DMS79 (cell line): ENCODE measurements around the gene CUX1.
"Not testable (repeated sequence)": the region's sequence is repeated elsewhere in the genome, so short reads cannot be mapped to it uniquely, and the experiment has no call there.

Source experiments
- DNase-seq: peaks from one replicate; lab custom pipeline; 2025; lab: John Stamatoyannopoulos, UW

Gene CUX1

DNA sequence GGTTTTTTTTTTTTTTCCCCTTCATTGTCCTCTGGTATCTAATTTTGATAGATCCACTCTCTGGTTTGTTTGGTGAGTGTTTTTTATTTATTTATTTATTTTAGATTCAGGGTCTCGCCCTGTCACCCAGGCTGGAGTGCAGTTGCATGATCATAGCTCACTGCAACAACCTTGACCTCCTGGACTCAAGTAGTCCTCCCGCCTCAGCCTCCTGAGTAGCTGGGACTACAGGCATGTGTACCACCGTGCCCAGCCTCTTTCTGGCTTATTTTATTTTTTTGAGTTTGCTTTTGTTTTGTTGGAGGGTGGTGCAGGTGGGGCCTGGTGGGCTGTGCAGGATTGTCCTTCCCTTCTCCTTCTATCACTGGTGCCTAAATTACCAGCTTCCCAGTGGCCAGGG is 282.0 kb downstream of the CUX1 start:
- DNase-seq, result no peak

DNA sequence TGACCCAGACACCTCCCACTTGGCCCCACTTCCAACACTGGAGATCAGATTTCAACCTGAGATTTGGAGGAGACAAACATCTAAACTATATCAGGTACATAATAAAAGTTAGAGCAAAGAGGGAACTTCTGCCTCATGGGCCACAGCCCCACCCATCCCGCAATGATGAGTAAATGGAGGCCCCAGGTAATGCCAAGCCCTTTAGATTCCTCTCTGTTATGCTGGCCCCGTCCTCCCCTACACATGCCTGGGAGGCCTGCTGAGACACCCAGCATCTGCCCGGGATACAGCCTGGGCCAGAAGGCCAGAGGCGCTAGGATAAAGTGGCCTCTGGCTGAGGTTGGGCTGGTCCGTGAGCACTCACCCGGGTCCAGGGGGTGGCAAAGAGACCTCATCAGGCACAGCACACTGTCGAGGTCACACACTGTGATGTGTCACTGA is 283.7 kb downstream of the CUX1 start:
- no peak for DNase-seq

DNA sequence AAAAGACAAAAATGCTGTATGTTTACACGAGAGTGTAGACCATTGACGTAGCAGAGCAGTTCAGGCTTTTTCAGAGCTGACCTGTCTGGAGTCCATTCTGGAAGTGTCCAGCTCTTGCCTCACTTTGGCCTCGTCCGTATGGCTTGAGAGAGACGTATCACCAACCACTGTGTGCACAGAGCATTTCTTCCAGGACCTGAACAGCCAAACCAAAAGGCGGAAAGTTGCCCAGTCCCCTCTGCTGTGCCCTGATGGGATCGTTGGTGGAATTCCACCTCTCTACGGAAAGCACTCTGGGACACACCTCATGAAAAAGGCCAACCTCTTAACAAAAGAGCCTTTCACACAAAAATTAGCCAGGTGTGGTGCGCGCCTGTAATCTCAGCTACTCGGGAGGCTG is 284.5 kb downstream of the CUX1 start:
- DNase-seq, result no peak

DNA sequence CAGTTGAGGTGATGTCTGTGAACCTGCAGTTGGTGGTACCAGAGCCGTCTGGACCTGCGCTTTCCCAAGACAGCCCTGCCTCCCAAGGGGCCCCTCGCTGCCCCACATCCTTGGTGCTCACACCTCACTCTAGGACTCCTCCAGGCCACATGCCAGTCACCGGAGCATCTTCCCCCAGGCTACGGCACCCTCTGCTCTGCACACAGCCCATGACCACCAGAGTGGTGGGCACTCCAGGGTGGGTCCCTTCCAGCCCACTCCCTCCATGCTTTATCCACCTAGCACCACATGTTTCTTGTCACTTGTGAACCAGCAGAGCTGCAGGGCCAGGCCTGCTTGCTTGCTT is 285.6 kb downstream of the CUX1 start:
- no peak for DNase-seq

DNA sequence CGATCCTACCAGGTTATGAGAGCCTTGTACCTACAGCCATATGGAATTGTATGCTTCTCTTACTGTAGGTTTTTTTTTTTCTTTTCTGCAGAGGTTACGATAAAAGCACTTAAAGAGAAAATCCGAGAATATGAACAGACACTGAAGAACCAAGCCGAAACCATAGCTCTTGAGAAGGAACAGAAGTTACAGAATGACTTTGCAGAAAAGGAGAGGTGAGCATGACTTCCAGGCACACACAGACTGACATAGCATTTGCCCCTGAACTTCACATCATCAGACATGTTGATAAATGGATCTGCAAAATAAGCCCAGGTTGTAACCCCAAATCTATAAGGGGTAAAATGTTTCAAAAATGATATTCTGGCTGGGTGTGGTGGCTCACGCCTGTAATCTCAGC is 286.8 kb downstream of the CUX1 start:
- DNase-seq, result no peak

DNA sequence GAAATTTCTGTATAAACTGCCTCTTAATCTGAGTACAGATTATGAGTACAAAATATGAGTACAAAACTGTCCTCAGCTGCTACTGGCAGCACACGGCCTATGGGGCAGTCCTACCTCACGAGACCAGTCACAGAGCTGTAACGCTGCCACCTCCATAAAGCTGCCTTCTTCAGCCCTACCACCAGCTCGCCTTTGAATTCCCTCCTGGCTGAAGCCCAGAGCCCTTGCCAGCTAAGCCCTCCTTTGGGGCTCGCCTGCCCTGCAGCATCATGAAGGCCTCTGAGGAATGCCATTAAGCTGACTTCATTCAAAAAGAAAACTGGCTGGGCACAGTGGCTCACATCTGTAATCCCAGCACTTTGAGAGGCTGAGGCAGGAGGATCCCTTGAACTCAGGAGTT is 289.2 kb downstream of the CUX1 start:
- no peak for DNase-seq

DNA sequence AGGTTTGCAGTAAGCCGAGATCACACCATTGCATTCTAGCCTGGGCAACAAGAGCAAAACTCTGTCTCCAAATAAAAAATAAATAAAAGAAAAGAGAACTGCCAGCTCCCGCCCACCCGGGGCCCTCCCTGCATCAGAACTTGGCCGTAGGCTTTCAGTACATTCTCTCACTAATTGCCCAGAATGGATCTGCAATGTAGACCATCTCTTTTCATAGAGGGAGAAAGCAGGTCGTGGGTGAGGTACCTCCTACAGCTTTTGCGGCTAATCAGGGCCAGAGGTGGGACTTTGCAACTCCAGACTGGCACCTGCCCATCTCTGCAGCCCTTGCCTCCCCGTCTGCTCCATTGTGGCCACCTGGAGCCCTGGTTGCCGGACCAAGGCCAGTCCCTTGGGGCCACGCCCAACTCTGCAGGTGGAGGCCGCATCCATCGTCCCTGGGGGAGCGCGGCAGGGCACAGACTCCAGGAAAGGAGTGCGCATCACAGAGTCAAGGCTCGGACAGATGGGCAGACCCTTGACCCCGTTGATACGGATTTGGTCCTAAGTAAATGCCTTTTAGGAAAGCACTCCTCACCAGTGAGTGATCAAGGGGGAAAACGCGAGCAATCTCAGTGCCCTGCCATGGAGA is 290.2 kb downstream of the CUX1 start:
- DNase-seq, result no peak

DNA sequence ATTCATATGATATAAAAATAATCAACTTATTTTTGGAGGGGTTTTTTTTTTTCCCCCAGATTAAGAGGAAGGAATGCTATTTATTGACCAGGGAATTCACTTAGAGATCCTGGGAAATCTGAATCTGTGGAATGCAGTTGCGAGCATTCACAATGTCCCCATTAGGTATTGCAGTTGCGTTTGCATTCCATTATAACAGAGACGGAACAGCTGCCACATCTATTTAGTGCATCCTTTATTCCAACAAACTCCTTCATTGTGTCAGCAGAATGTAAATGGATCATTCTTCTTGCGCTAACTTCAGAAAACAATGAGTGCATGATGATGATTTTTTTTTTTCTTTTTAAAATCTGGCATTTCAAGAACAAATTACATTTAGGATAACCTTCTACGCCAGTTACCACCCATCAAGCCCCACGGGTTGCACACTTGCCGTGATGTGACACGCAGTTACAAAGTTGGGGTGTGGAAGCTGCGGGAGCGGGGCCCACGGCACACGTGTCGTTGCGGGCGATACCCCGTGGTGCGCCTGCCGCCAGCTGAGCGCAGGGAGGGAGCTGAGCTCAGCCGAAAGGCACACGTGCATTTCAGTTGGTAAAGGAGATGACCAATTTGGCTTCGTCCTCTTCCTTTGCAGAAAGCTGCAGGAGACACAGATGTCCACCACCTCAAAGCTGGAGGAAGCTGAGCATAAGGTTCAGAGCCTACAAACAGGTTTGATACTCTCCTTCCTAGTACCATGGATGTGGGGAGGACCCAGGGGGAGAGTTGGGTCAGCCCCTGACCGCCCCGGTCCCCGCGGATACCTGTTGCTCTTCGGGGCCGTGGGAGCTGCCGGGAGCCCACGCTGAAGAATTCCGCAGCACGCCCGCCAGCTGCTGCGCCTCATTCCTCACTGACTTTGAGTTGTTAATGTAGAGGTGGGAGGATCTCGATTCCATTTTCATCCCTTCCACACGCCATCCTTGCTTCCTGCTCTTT is 293.9 kb downstream of the CUX1 start:
- DNase-seq, result no peak

DNA sequence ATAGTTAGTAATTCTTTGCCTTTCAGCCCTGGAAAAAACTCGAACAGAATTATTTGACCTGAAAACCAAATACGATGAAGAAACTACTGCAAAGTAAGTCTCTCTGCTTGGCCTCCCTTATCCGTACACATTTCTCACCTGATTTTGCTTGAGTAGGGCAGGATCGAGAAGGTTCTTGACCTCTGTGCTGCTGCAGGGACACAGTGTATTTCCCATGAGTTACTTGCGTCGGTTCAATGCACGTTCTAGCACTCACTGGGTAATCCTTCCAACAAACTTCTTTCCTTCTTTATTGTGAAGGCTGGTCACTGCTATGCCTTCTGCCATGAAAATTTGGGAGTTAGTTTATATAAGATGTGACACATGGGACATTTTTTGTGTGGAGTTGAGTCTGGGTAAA is 297.8 kb downstream of the CUX1 start:
- no peak for DNase-seq

DNA sequence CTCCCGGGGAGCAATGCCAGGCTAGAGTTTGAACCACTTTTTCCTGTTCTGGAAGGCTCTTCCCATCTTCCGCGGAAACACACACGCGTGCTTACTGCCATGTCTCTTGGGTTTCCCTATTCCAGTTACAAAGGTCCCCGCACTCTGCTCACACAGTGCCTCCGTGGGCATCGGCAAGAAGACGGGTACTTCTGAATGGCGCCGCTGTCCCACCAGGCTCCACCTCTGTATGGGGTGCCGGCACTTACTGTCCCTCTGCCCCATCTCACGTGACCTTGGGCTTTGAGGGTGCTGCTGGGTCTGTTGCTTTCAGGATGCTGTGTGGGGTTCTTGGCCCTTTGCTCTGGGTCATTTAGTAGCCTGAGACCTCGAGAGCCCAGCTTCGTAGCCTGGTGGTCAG is 298.5 kb downstream of the CUX1 start:
- DNase-seq, result no peak

DNA sequence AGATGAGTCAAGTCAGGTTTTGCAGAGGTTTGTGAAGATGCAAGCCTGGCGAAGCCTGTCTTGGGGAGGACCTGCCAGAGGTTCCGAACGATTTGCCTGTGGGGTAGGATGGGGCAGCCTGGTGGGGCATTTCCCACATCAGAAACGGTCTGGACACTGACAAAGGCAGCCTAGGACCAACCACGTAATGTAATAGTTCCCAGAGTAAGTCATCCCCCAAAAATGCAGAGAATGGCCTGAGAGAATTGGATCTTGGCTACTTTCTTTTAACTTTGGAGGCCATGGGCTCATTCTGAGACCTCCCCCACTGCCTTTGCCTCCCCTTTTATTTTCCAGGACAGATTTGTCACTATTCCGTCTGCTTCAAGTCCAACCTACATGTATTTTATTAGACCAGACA is 300.3 kb downstream of the CUX1 start:
- no peak for DNase-seq

DNA sequence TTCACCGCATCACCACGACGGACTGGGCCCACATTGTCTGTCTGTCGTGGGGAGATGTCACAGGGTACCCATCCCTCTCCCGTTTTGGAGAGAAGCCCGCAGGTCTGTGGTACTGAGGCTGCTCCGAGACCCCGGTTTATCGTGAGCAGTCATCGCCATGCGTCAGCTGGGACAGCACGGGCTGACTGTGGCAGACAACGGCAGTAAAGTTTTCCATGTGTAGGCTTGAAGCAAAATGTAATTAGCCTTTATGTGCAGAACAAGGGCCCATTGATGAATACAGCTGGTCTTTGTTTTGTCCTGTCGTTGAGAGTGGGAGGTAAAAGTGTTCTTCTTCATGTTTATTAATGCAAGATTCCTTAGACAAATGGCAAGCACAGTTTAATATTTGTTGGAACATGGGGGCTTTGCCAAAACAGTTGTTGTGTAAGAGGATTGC is 301.8 kb downstream of the CUX1 start:
- DNase-seq, result no peak

DNA sequence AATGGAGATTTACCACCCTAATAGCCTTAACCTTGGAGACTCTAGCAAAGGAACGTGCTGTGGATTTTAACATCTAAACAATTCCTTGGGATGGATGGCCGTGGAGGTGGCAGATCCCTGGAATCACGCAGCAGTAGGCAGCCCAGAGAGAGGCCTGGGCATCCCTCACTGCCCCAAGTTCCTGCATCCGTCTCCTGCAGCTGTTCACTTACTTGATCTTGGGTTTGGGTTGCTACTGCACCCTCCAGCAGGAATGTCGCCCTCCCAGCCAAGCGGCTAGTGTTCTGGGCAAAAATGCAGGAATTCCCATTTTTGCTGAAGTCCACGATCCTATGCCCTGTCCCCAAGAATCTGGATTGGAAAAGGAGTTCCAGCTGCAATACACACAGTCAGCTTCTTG is 302.5 kb downstream of the CUX1 start:
- no peak for DNase-seq

DNA sequence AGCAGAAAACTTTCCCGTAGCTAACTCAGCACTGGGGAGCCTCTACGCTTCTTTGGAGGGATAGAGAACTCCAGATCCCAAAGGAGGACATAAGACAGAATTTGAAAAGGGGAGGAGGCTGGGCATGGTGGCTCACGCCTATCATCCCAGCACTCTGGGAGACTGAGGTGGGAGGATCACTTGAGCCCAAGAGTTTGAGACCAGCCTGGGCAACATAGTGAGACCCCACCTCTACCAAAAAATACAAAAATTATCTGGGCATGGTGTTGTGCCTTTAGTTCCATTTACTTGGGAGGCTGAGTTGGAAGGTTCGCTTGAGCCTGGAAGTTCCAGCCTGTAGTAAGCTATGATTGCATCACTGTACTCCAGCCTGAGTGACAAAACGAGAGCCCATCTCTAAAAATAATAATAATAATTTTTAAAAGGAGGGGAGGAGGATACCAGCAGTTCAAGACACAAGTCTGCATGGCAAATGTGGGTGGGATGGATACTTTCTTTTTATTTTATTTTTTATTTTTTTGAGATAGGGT is 303.3 kb downstream of the CUX1 start:
- DNase-seq, result no peak

DNA sequence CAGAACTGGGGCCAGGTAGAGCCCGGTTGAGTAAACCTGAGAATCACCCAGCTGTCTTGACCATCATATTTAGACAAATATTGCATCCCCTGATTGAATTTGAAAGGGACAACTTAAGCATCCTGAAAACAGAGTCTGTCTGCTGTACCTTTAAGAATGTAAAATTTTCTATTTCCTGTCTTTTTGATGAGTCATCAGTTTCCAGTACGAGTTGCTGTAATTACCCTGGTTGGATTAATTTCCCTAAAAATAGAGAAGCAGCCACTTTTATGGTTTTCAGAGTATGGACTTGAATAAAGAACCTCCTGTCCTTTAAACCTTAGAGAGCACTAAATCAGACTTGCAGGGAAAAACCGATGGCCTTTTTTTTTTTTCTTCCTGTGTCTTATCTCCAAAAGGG is 304.6 kb downstream of the CUX1 start:
- DNase-seq, result no peak

DNA sequence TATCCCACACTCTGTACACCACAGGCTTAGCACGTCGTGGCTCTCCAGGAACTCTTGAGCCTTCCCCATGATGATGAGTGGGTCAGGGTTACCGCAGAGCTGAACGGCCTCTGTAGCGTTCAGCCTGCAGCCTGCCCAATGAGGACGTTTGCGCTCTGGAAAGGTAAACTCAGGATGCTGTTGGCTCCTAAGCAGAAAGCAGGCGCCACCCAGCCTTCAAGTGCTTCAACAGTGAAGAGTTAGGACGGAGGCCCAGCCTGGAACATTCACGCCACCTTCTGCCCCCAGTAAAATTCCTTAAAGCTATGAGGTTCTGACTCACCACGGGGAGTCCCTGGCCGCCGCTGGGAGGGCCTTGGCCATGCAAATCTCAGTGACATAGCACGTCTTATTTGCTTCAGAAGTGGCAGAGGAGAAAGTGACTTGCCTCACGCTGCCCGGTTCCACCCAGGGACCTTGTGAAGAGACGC is 307.7 kb downstream of the CUX1 start:
- peak; percentile 25 for DNase-seq

DNA sequence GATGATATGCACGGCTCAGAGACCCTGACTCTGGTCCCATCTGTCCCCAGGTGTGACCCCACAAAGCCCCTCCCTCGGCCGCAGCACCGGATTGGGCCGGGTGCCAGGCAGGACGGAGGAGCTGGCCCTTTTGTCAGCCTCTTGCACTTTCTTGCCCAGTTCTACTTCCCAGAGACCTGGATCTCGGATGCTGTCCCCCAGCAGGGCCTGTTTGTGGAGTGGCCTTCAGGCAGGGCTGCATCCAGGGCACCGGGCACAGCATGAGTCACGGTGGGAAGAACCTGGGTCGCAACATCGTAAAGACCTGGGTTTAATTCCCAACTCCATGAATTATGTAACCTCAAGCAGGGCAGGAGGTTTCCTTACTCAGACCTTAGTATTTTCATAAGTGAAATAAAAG is 310.9 kb downstream of the CUX1 start:
- no peak for DNase-seq

DNA sequence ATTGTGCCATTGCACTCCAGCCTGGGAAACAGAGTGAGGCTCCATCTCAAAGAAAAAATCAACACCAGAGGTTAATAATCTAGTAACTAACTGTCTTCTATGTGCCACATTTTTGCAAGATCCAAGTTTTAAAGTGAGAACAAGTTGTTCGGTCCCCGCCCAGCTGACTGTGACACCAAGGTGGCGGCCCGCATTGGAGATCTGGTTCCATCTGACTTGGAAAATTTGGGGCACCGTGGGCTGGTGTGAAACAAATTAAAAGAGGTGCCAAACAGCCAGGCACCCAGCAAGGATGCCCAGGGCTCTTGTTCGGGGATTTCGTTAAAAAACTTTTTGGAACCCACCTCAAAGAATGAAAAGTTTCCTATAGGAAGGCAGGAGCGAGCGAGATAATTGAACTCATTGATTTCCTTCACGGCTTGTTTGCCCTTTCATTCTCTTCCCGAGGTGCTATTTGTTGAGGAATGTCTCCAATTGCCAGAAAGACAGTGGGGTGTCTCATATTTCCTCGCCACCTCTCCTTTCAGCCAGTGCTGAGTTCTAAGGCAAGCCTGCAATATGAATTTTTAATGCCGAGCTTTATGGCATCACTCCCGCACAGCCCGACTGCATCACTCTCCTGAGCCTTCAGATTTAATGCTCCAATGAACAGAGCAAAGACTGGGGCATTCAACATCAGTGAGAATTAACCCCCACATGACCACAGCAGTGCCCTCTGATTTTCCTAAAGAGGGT is 312.4 kb downstream of the CUX1 start:
- peak; percentile 17 for DNase-seq

DNA sequence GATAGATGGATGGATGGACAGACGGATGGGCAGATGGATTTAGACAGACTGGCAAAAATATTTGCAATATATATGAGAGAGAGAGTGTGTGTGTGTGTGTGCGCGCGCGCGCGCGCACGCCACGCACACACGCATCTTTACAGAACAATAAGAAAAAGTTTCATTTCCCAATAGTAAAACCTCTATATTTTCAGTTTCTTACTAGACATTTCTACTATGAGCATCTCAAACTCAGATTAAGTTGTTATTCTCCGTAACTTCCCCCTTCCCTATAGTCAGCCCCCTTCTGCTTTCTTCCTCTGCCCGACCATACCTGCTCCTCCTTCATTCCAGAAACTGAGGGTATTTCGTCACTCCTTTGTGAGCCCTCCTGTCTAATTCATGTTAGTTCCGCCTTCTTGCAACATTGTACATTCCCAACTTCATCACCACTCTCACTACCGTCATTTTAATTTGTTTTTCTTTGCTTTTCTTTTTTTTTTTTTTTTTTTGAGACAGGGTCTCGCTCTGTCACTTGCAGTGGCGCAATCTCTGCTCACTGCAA is 314.9 kb downstream of the CUX1 start:
- no peak for DNase-seq

DNA sequence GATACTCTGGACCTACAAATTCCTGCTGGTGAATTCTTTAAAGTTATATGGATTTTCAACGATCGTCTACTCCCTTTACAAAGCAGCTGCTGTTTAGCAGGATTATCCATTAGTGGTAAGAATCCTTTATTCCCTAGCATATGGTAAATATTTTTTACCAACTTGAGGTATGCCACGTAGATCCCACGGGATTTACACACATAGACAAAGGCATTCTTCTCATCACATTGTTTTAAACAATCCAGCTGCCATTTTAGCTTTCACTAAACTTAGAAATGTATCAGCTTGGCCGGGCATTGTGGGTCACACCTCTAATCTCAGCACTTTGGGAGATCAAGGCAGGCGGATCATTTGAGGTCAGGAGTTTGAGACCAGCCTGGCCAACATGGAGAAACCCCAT is 321.2 kb downstream of the CUX1 start:
- DNase-seq, result no peak

DNA sequence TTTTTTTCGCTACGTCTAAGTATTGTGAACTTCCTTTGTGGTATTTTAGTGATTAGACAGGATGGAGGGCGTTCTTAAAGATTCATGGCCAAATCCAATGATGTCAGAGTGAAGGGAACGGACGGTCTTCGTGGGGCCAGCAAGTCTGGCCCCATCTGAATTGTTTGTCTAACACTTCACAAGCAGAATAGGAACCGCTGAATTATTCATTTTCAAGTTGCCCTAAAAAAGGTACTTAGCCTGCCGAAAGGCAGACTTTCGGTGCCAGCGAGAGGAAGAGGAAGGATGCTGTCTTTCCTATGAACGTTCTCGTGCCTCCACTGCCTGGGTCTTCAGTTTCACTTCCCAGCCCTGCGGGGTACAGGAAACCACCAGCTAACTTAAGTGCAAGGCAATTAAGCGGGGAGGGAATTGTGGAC is 323.5 kb downstream of the CUX1 start:
- DNase-seq, result peak; percentile 84

DNA sequence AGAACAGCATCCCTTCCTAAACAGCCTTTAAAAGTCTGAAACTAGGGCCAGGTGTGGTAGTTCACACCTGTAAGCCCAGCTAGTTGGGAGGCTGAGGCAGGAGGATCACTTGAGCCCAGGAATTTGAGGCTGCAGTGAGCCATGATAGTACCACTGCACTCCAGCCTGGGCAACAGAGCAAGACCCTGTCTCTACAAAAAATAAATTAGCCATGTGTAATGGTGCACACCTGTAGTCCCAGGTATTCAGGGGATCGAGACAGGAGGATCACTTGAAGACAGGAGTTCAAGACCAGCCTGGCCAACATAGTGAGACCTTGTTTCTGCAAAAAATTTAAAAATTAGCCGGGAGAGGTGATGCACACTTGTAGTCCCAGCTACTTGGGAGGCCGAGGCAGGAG is 325.0 kb downstream of the CUX1 start:
- not testable (repeated sequence) for DNase-seq
